ENCODE measurements around the gene SH3RF3.

SH3RF3 gene

DNA sequence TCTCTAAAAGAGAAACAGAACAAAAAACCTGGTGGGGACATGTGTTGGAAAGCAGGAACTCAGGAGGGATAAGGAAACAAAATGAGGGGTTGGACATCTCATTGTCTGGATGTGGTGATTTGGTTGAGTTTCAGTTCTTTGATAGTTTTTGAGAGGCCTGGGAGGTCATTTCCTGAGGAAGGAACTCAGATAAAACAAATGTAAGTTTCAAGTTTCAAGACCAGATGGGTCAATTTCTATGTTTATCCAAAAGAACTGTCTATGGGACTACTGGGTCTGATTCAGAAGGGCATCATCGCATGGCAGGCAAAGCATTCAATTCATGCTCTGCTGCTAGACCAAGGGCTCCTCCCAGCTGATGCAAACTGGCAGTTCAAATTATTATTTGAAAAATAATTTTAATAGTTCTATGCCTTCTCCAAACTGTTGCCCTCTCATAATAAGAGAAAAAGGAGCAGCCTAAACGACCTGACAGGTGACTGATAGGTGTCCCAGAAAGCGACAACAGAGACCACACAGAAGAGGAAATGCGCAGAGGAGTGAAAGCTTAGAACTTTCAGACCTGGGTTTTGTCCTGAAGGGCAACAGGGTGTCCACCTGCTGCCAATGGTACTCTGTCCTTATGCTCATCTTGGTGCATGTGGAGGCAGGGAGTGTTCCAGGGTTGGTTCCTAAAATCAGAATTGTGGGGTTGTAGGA, 39.3 kb upstream of the SH3RF3 start:
- TF ChIP-seq TAF1 (IDR thresholded peaks at IDR 0.05; ENCODE audit: low read depth, low read length) (no peak), SPI1 (IDR thresholded peaks at IDR 0.05; ENCODE audit: low read depth, low read length) (no peak), POLR2A (IDR thresholded peaks at IDR 0.05; ENCODE audit: low read depth, low read length) (no peak), POU2F2 (IDR thresholded peaks at IDR 0.05; ENCODE audit: low read depth, low read length) (no peak), POLR2AphosphoS5 (IDR thresholded peaks at IDR 0.05; ENCODE audit: low read depth, low read length) (no peak), PAX5 (IDR thresholded peaks at IDR 0.05; ENCODE audit: insufficient read depth, low read length, severe bottlenecking) (no peak)
- DNase-seq (ENCODE audit: insufficient read length, low spot score): no peak
- no peak for FAIRE-seq

- DNase-seq (ENCODE audit: insufficient read length, low spot score): no peak
- no peak for TF ChIP-seq POLR2A (IDR thresholded peaks at IDR 0.05; ENCODE audit: low read depth, low read length)
- TF ChIP-seq PAX5 (IDR thresholded peaks at IDR 0.05; ENCODE audit: insufficient read depth, low read length, severe bottlenecking): no peak
- no peak for TF ChIP-seq SPI1 (IDR thresholded peaks at IDR 0.05; ENCODE audit: low read depth, low read length)
- no peak for TF ChIP-seq POU2F2 (IDR thresholded peaks at IDR 0.05; ENCODE audit: low read depth, low read length)
- TF ChIP-seq POLR2AphosphoS5 (IDR thresholded peaks at IDR 0.05; ENCODE audit: low read depth, low read length): no peak
- TF ChIP-seq TAF1 (IDR thresholded peaks at IDR 0.05; ENCODE audit: low read depth, low read length): no peak
- no peak for FAIRE-seq
Observed at GRCh38 chr2:109091526-109091925, 37.5 kb upstream of the SH3RF3 start.

GRCh38 chr2:109094144-109094543, 34.9 kb upstream of the SH3RF3 start:
- no peak for DNase-seq (ENCODE audit: insufficient read length, low spot score)
- FAIRE-seq: no peak
- TF ChIP-seq SPI1 (IDR thresholded peaks at IDR 0.05; ENCODE audit: low read depth, low read length) (no peak), POU2F2 (IDR thresholded peaks at IDR 0.05; ENCODE audit: low read depth, low read length) (no peak), POLR2A (IDR thresholded peaks at IDR 0.05; ENCODE audit: low read depth, low read length) (no peak), POLR2AphosphoS5 (IDR thresholded peaks at IDR 0.05; ENCODE audit: low read depth, low read length) (no peak), TAF1 (IDR thresholded peaks at IDR 0.05; ENCODE audit: low read depth, low read length) (no peak), PAX5 (IDR thresholded peaks at IDR 0.05; ENCODE audit: insufficient read depth, low read length, severe bottlenecking) (no peak)

- DNase-seq (ENCODE audit: insufficient read length, low spot score) (no peak), FAIRE-seq (no peak)
- TF ChIP-seq POLR2A (IDR thresholded peaks at IDR 0.05; ENCODE audit: low read depth, low read length) (no peak), POU2F2 (IDR thresholded peaks at IDR 0.05; ENCODE audit: low read depth, low read length) (no peak), SPI1 (IDR thresholded peaks at IDR 0.05; ENCODE audit: low read depth, low read length) (no peak), PAX5 (IDR thresholded peaks at IDR 0.05; ENCODE audit: insufficient read depth, low read length, severe bottlenecking) (no peak), POLR2AphosphoS5 (IDR thresholded peaks at IDR 0.05; ENCODE audit: low read depth, low read length) (no peak), TAF1 (IDR thresholded peaks at IDR 0.05; ENCODE audit: low read depth, low read length) (no peak)
Observed at GRCh38 chr2:109098251-109098920, 30.6 kb upstream of the SH3RF3 start.

DNA sequence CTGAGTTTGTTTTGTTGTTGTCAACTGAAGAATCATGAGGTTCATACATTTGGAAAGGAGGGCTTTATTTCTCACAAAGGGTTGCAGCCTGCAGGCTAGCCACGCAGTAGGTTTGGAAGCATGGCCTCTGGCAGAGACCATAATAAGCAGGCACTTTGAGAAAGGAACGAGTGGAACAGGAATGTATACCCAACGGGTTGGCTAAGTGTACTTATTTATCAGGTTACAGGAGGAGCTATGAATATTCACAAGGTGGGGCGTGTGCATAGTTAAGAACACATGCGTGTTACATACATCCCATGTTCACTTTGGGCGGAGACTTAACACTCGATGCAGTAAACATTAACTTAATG, 30.1 kb upstream of the SH3RF3 start:
- TF ChIP-seq POU2F2 (IDR thresholded peaks at IDR 0.05; ENCODE audit: low read depth, low read length): no peak
- no peak for TF ChIP-seq PAX5 (IDR thresholded peaks at IDR 0.05; ENCODE audit: insufficient read depth, low read length, severe bottlenecking)
- no peak for TF ChIP-seq SPI1 (IDR thresholded peaks at IDR 0.05; ENCODE audit: low read depth, low read length)
- no peak for TF ChIP-seq POLR2AphosphoS5 (IDR thresholded peaks at IDR 0.05; ENCODE audit: low read depth, low read length)
- TF ChIP-seq POLR2A (IDR thresholded peaks at IDR 0.05; ENCODE audit: low read depth, low read length): no peak
- no peak for TF ChIP-seq TAF1 (IDR thresholded peaks at IDR 0.05; ENCODE audit: low read depth, low read length)
- no peak for FAIRE-seq
- no peak for DNase-seq (ENCODE audit: insufficient read length, low spot score)

GRCh38 chr2:109102588-109103233, 26.3 kb upstream of the SH3RF3 start:
- TF ChIP-seq SPI1 (IDR thresholded peaks at IDR 0.05; ENCODE audit: low read depth, low read length): no peak
- TF ChIP-seq POLR2A (IDR thresholded peaks at IDR 0.05; ENCODE audit: low read depth, low read length): no peak
- no peak for TF ChIP-seq TAF1 (IDR thresholded peaks at IDR 0.05; ENCODE audit: low read depth, low read length)
- TF ChIP-seq POLR2AphosphoS5 (IDR thresholded peaks at IDR 0.05; ENCODE audit: low read depth, low read length): no peak
- no peak for TF ChIP-seq POU2F2 (IDR thresholded peaks at IDR 0.05; ENCODE audit: low read depth, low read length)
- no peak for TF ChIP-seq PAX5 (IDR thresholded peaks at IDR 0.05; ENCODE audit: insufficient read depth, low read length, severe bottlenecking)
- no peak for DNase-seq (ENCODE audit: insufficient read length, low spot score)
- FAIRE-seq: no peak

GRCh38 chr2:109105113-109105512, 23.9 kb upstream of the SH3RF3 start:
- DNase-seq (ENCODE audit: insufficient read length, low spot score) (no peak), FAIRE-seq (no peak)
- TF ChIP-seq POU2F2 (IDR thresholded peaks at IDR 0.05; ENCODE audit: low read depth, low read length) (no peak), SPI1 (IDR thresholded peaks at IDR 0.05; ENCODE audit: low read depth, low read length) (no peak), POLR2AphosphoS5 (IDR thresholded peaks at IDR 0.05; ENCODE audit: low read depth, low read length) (no peak), PAX5 (IDR thresholded peaks at IDR 0.05; ENCODE audit: insufficient read depth, low read length, severe bottlenecking) (no peak), POLR2A (IDR thresholded peaks at IDR 0.05; ENCODE audit: low read depth, low read length) (no peak), TAF1 (IDR thresholded peaks at IDR 0.05; ENCODE audit: low read depth, low read length) (no peak)

DNA sequence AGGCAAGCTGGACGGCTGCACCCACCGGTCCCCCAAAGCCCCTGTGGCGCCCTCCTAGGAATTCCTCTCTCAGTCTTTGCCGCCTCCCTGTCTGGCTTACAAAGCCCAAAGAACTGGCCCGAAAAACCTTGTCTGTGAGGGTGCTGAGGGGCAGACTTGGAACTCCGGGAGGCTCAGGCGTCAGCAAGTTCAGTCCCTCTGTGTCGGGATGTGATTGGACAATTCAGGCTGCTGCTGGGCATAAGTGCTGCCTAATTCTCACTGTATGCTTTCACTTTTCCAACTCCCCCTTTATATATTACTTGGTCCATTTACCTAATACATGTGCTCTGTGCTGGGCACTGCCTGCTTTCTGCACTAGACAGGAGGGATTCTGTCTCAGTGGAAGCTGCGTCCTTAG, 20.3 kb upstream of the SH3RF3 start:
- FAIRE-seq: no peak
- TF ChIP-seq POLR2A (IDR thresholded peaks at IDR 0.05; ENCODE audit: low read depth, low read length): no peak
- TF ChIP-seq POU2F2 (IDR thresholded peaks at IDR 0.05; ENCODE audit: low read depth, low read length): no peak
- no peak for TF ChIP-seq TAF1 (IDR thresholded peaks at IDR 0.05; ENCODE audit: low read depth, low read length)
- no peak for TF ChIP-seq PAX5 (IDR thresholded peaks at IDR 0.05; ENCODE audit: insufficient read depth, low read length, severe bottlenecking)
- TF ChIP-seq SPI1 (IDR thresholded peaks at IDR 0.05; ENCODE audit: low read depth, low read length): no peak
- TF ChIP-seq POLR2AphosphoS5 (IDR thresholded peaks at IDR 0.05; ENCODE audit: low read depth, low read length): no peak
- no peak for DNase-seq (ENCODE audit: insufficient read length, low spot score)

- no peak for DNase-seq (ENCODE audit: insufficient read length, low spot score)
- FAIRE-seq: no peak
Observed at GRCh38 chr2:109109342-109109741, 19.7 kb upstream of the SH3RF3 start.

More at GRCh38 chr2:109109342-109109741, 19.7 kb upstream of the SH3RF3 start:
- TF ChIP-seq POLR2A (IDR thresholded peaks at IDR 0.05; ENCODE audit: low read depth, low read length) (no peak), POLR2AphosphoS5 (IDR thresholded peaks at IDR 0.05; ENCODE audit: low read depth, low read length) (no peak), PAX5 (IDR thresholded peaks at IDR 0.05; ENCODE audit: insufficient read depth, low read length, severe bottlenecking) (no peak), POU2F2 (IDR thresholded peaks at IDR 0.05; ENCODE audit: low read depth, low read length) (no peak)
